Measurements from ENCODE around the gene DPYSL5.

Gene DPYSL5

GRCh38 chr2:26907416-26907815 lies 59.5 kb downstream of the DPYSL5 start:
- TF ChIP-seq CTCF (IDR thresholded peaks at IDR 0.05; ENCODE audit: control insufficient read depth, extremely low read depth, insufficient read depth) = no peak
- DNase-seq (ENCODE audit: low read depth) = no peak
- H3K4me3 ChIP-seq (ENCODE audit: low read depth, low read length) = no peak overlapping the region

- TF ChIP-seq CTCF (IDR thresholded peaks at IDR 0.05; ENCODE audit: control insufficient read depth, extremely low read depth, insufficient read depth) = no peak
- no peak overlapping the region for H3K4me3 ChIP-seq (ENCODE audit: low read depth, low read length)
- DNase-seq (ENCODE audit: low read depth) = no peak
These were observed 62.2 kb downstream of the DPYSL5 start for GRCh38 chr2:26910176-26910575.

GRCh38 chr2:26911911-26912861 lies 64.3 kb downstream of the DPYSL5 start:
- H3K4me3 ChIP-seq (ENCODE audit: low read depth, low read length) = no peak overlapping the region
- TF ChIP-seq CTCF (IDR thresholded peaks at IDR 0.05; ENCODE audit: control insufficient read depth, extremely low read depth, insufficient read depth) = no peak
- no peak for DNase-seq (ENCODE audit: low read depth)

GRCh38 chr2:26913606-26913998 lies 65.7 kb downstream of the DPYSL5 start:
- DNase-seq (ENCODE audit: low read depth) = no peak

GRCh38 chr2:26913999-26914658 lies 66.2 kb downstream of the DPYSL5 start:
- TF ChIP-seq CTCF (IDR thresholded peaks at IDR 0.05; ENCODE audit: control insufficient read depth, extremely low read depth, insufficient read depth) = no peak
- DNase-seq (ENCODE audit: low read depth) = no peak
- no peak overlapping the region for H3K4me3 ChIP-seq (ENCODE audit: low read depth, low read length)

More at GRCh38 chr2:26913606-26913998, 65.7 kb downstream of the DPYSL5 start:
- no peak for TF ChIP-seq CTCF (IDR thresholded peaks at IDR 0.05; ENCODE audit: control insufficient read depth, extremely low read depth, insufficient read depth)
- H3K4me3 ChIP-seq (ENCODE audit: low read depth, low read length) = no peak overlapping the region

- no peak for TF ChIP-seq CTCF (IDR thresholded peaks at IDR 0.05; ENCODE audit: control insufficient read depth, extremely low read depth, insufficient read depth)
- H3K4me3 ChIP-seq (ENCODE audit: low read depth, low read length) = no peak overlapping the region
- DNase-seq (ENCODE audit: low read depth) = no peak
These were observed 66.9 kb downstream of the DPYSL5 start for GRCh38 chr2:26914659-26915310.

All from LNCaP clone FGC (cell line).